Left ventricle myocardium superior (tissue), 1 donor: ENCODE measurements around the gene AARS1. TPM values are rescaled to one million over a fixed set of nuclear protein-coding genes. Genes with fewer than 3 reads are reported as not detected.
A peak's percentile ranks its signal among the peaks of the same experiment; 100 is the strongest.
"Not testable (repeated sequence)": the region's sequence is repeated elsewhere in the genome, so short reads cannot be mapped to it uniquely, and the experiment has no call there.

ENCODE experiments used
- ATAC-seq: fragments of 200-7000 bp; cut with Tn5 transposase; one replicate; pipeline ENCODE4 v1.9.1; 2020; ENCODE audit warnings: mild to moderate bottlenecking, moderate library complexity
- DNase-seq: peaks from one replicate; pipeline ENCODE4 v3.0.0-alpha.2; 2020
- intact Hi-C: fragments of 100-400 bp; cut with micrococcal nuclease; formaldehyde crosslinking; loops from one replicate; pipeline ENCODE4 v1.11.0; 2022
- long read RNA-seq: library from polyadenylated mRNA; unstranded; transcript quantifications from one replicate; pipeline ENCODE4 v2.0.0, GENCODE V29; 2021
- total RNA-seq: library from RNA; stranded (reverse); fragmentation: NEBNext Ultra II Directional; extraction: Animal tissue kit (Norgen Biotek cat#: 25700); gene quantifications from one replicate; pipeline ENCODE4 v1.2.1, GENCODE V29; 2021
- donor health status: DM: no; HTN: yes; CAD: no; lungs with severe emphysema.

AARS1 gene
- total RNA-seq: 62.2 TPM
- long read RNA-seq, transcript AARS-201 (21 exons, 3,477 nt): major isoform, 107 of 136 reads
- long read RNA-seq, partial matches to known transcripts: 25 of 136 reads
- long read RNA-seq, other reads (novel, unspliced or antisense): 4 of 136 reads

- intact Hi-C loops: no loop called here
- ATAC-seq (peak; percentile 99), DNase-seq (peak; percentile 96)
Measured at GRCh38 chr16:70289229-70290094, at the start of gene AARS1. Gene AARS1, minus strand, starts transcription at chr16:70289506. Its CDS starts 6,743 bp downstream, at chr16:70282763.

- DNase-seq (no peak), ATAC-seq (no peak)
- intact Hi-C loops: no loop called here
Measured at GRCh38 chr16:70337814-70338213, 48.5 kb upstream of the AARS1 start.

GRCh38 chr16:70332728-70333127, 43.4 kb upstream of the AARS1 start:
- DNase-seq, ATAC-seq, intact Hi-C loops: not testable (repeated sequence)

- no peak for DNase-seq
- intact Hi-C loops: no loop called here
Measured at GRCh38 chr16:70331588-70332358, 42.5 kb upstream of the AARS1 start.

GRCh38 chr16:70331091-70331490, 41.8 kb upstream of the AARS1 start:
- DNase-seq (no peak), ATAC-seq (no peak)
- intact Hi-C loops: no loop called here

More at GRCh38 chr16:70331588-70332358, 42.5 kb upstream of the AARS1 start:
- ATAC-seq: peak; percentile 73

- DNase-seq (no peak), ATAC-seq (no peak)
- intact Hi-C loops: no loop called here
Measured at GRCh38 chr16:70324998-70325747, 35.9 kb upstream of the AARS1 start.

- no peak for DNase-seq
- ATAC-seq: no peak
- intact Hi-C loops: no loop called here
Measured at GRCh38 chr16:70320121-70320520, 30.8 kb upstream of the AARS1 start.

GRCh38 chr16:70307726-70308125, 18.4 kb upstream of the AARS1 start:
- intact Hi-C loops, ATAC-seq, DNase-seq: not testable (repeated sequence)

GRCh38 chr16:70306880-70307279, 17.6 kb upstream of the AARS1 start:
- ATAC-seq (no peak), DNase-seq (no peak)
- intact Hi-C loops: no loop called here

- intact Hi-C loops: no loop called here
- no peak for DNase-seq
- ATAC-seq: no peak
Measured at GRCh38 chr16:70304892-70305448, 15.7 kb upstream of the AARS1 start.

- DNase-seq (no peak), ATAC-seq (no peak)
- intact Hi-C loops: no loop called here
Measured at GRCh38 chr16:70302745-70303144, 13.4 kb upstream of the AARS1 start.

GRCh38 chr16:70301121-70301520, 11.8 kb upstream of the AARS1 start:
- no peak for DNase-seq
- ATAC-seq: no peak
- intact Hi-C loops: no loop called here

- peak; percentile 96 for ATAC-seq
- DNase-seq: peak; percentile 89
- intact Hi-C loops: no loop called here
Measured at GRCh38 chr16:70298988-70299938, 10.0 kb upstream of the AARS1 start, which contains the start of gene DDX19B. Gene DDX19B, plus strand, starts transcription at chr16:70299186. Its CDS starts 112 bp downstream, at chr16:70299298.

- DNase-seq (no peak), ATAC-seq (no peak)
- intact Hi-C loops: no loop called here
Measured at GRCh38 chr16:70295634-70296033, 6.3 kb upstream of the AARS1 start.

- no peak for DNase-seq
- intact Hi-C loops: no loop called here
- ATAC-seq: no peak
Measured at GRCh38 chr16:70294385-70295025, 5.2 kb upstream of the AARS1 start.

- DNase-seq: not testable (repeated sequence)
Measured at GRCh38 chr16:70292148-70292547, 2.8 kb upstream of the AARS1 start.

GRCh38 chr16:70290949-70291519, 1.7 kb upstream of the AARS1 start:
- intact Hi-C loops: no loop called here
- no peak for DNase-seq
- ATAC-seq: no peak

More at GRCh38 chr16:70292148-70292547, 2.8 kb upstream of the AARS1 start:
- intact Hi-C loops, ATAC-seq: not testable (repeated sequence)
